GM18505 (cell line): ENCODE measurements around the gene BCKDHB.
"Not testable (repeated sequence)": the region's sequence is repeated elsewhere in the genome, so short reads cannot be mapped to it uniquely, and the experiment has no call there.

Experiments
- ATAC-seq: cut with Tn5 transposase; IDR thresholded peaks from one replicate; pipeline ENCODE4 v1.9.1; 2021; ENCODE audit not compliant: unreplicated experiment
- POLR2A ChIP-seq: IDR thresholded peaks from 4 replicates; pipeline ENCODE4 v1.6.1; 2011; ENCODE audit warnings: borderline replicate concordance; ENCODE audit not compliant: insufficient read depth, insufficient read length; ENCODE audit errors: extremely low read depth

Gene BCKDHB

GRCh38 chr6:80106418-80107235, at the start of gene BCKDHB:
Gene BCKDHB (plus strand): TSS chr6:80106671. CDS start chr6:80106694, 23 bp downstream.
- peak; percentile 98 for ATAC-seq

GRCh38 chr6:80060774-80061173, 45.7 kb upstream of the BCKDHB start:
- ATAC-seq = no peak
- TF ChIP-seq POLR2A = no peak

More at GRCh38 chr6:80106418-80107235, at the start of gene BCKDHB:
- TF ChIP-seq POLR2A = peak; percentile 93

- not testable (repeated sequence) for ATAC-seq
Observed at GRCh38 chr6:80068146-80068545, 38.3 kb upstream of the BCKDHB start.

- not testable (repeated sequence) for ATAC-seq
Observed at GRCh38 chr6:80070431-80070830, 36.0 kb upstream of the BCKDHB start.

- no peak for ATAC-seq
- no peak for TF ChIP-seq POLR2A
Observed at GRCh38 chr6:80077067-80077466, 29.4 kb upstream of the BCKDHB start.

- no peak for ATAC-seq
- TF ChIP-seq POLR2A = no peak
Observed at GRCh38 chr6:80088637-80089036, 17.8 kb upstream of the BCKDHB start.

- no peak for TF ChIP-seq POLR2A
- ATAC-seq = no peak
Observed at GRCh38 chr6:80091506-80091905, 15.0 kb upstream of the BCKDHB start.

GRCh38 chr6:80094017-80094416, 12.5 kb upstream of the BCKDHB start:
- peak; percentile 61 for ATAC-seq
- no peak for TF ChIP-seq POLR2A

GRCh38 chr6:80095600-80095999, 10.9 kb upstream of the BCKDHB start:
- ATAC-seq = no peak
- no peak for TF ChIP-seq POLR2A

GRCh38 chr6:80098392-80098791, 8.1 kb upstream of the BCKDHB start:
- no peak for ATAC-seq
- no peak for TF ChIP-seq POLR2A

- no peak for ATAC-seq
- TF ChIP-seq POLR2A = no peak
Observed at GRCh38 chr6:80104520-80104919, 2.0 kb upstream of the BCKDHB start.

- ATAC-seq = peak; percentile 7
- TF ChIP-seq POLR2A = peak; percentile 89
Observed at GRCh38 chr6:80105972-80106417, 476 bp upstream of the BCKDHB start.

GRCh38 chr6:80122576-80122975, 16.1 kb downstream of the BCKDHB start:
- not testable (repeated sequence) for ATAC-seq

GRCh38 chr6:80126657-80127345, 20.3 kb downstream of the BCKDHB start:
- ATAC-seq = no peak
- no peak for TF ChIP-seq POLR2A
